H9 (cell line): ENCODE measurements around the gene LZIC. TPM values are rescaled to one million over a fixed set of nuclear protein-coding genes. Genes with fewer than 3 reads are reported as not detected.
A peak's percentile ranks its signal among the peaks of the same experiment; 100 is the strongest.

ENCODE experiments used
- DNase-seq: peaks from one replicate; pipeline ENCODE4 v3.0.0-alpha.2; 2017
- H2AFZ ChIP-seq: one replicate; pipeline ENCODE4 v1.6.1; 2013; ENCODE audit warnings: mild to moderate bottlenecking, low read length, control low read depth, moderate library complexity
- H2AK5ac ChIP-seq: 2 replicates; pipeline ENCODE4 v1.6.1; 2013; ENCODE audit warnings: low read length, control low read depth, mixed read lengths; ENCODE audit not compliant: insufficient read length
- H2BK120ac ChIP-seq: one replicate; pipeline ENCODE4 v1.6.1; 2013; ENCODE audit warnings: low read depth, mild to moderate bottlenecking, low read length, control low read depth, inconsistent platforms; ENCODE audit not compliant: poor library complexity, severe bottlenecking
- H2BK12ac ChIP-seq: 2 replicates; pipeline ENCODE4 v1.6.1; 2013; ENCODE audit warnings: low read length, control low read depth, mixed read lengths, low read depth; ENCODE audit not compliant: insufficient read length
- H2BK15ac ChIP-seq: 2 replicates; pipeline ENCODE4 v1.6.1; 2013; ENCODE audit warnings: low read depth, low read length, control low read depth
- H2BK20ac ChIP-seq: one replicate; pipeline ENCODE4 v1.6.1; 2013; ENCODE audit warnings: low read depth, mild to moderate bottlenecking, low read length, control low read depth, inconsistent platforms; ENCODE audit not compliant: poor library complexity, severe bottlenecking
- H2BK5ac ChIP-seq: 2 replicates; pipeline ENCODE4 v1.6.1; 2013; ENCODE audit warnings: low read length, control low read depth, mixed read lengths; ENCODE audit not compliant: insufficient read length
- H3K14ac ChIP-seq: 2 replicates; pipeline ENCODE4 v1.6.1; 2013; ENCODE audit warnings: low read length, control low read depth; ENCODE audit not compliant: insufficient read depth
- H3K18ac ChIP-seq: 2 replicates; pipeline ENCODE4 v1.6.1; 2013; ENCODE audit warnings: low read depth, mild to moderate bottlenecking, mixed read lengths, low read length, control low read depth; ENCODE audit not compliant: insufficient read length
- H3K23ac ChIP-seq: 2 replicates; pipeline ENCODE4 v1.6.1; 2013; ENCODE audit warnings: low read length, control low read depth, mixed read lengths, low read depth; ENCODE audit not compliant: insufficient read length
- H3K23me2 ChIP-seq: 2 replicates; pipeline ENCODE4 v1.6.1; 2013; ENCODE audit warnings: low read depth, mild to moderate bottlenecking, mixed read lengths, low read length, control low read depth; ENCODE audit not compliant: insufficient read length, poor library complexity, severe bottlenecking
- H3K27ac ChIP-seq: 2 replicates; pipeline ENCODE4 v1.5.1; 2013; ENCODE audit warnings: low read length, control low read depth, mixed read lengths, low read depth; ENCODE audit not compliant: insufficient read length
- H3K27me3 ChIP-seq: 2 replicates; pipeline ENCODE4 v1.6.1; 2013; ENCODE audit warnings: low read length, control low read depth, inconsistent platforms; ENCODE audit not compliant: insufficient read depth
- H3K4ac ChIP-seq: 2 replicates; pipeline ENCODE4 v1.6.1; 2013; ENCODE audit warnings: low read depth, mild to moderate bottlenecking, control low read depth, inconsistent platforms, low read length, moderate library complexity
- H3K4me1 ChIP-seq: 2 replicates; pipeline ENCODE4 v1.6.1; 2013; ENCODE audit warnings: low read length, control low read depth, inconsistent platforms; ENCODE audit not compliant: insufficient read depth
- H3K4me2 ChIP-seq: 2 replicates; pipeline ENCODE4 v1.6.1; 2013; ENCODE audit warnings: low read length, control low read depth, mixed read lengths; ENCODE audit not compliant: insufficient read length, insufficient read depth
- H3K56ac ChIP-seq: 2 replicates; pipeline ENCODE4 v1.6.1; 2013; ENCODE audit warnings: low read depth, mild to moderate bottlenecking, mixed read lengths, low read length, control low read depth; ENCODE audit not compliant: insufficient read length
- H3K79me1 ChIP-seq: 2 replicates; pipeline ENCODE4 v1.6.1; 2013; ENCODE audit warnings: low read depth, mild to moderate bottlenecking, moderate library complexity, low read length, control low read depth, inconsistent platforms; ENCODE audit not compliant: insufficient read depth, poor library complexity, severe bottlenecking
- H3K79me2 ChIP-seq: 2 replicates; pipeline ENCODE4 v1.6.1; 2013; ENCODE audit warnings: low read length, control low read depth, inconsistent platforms; ENCODE audit not compliant: insufficient read depth
- H3K9ac ChIP-seq: 2 replicates; pipeline ENCODE4 v1.6.1; 2013; ENCODE audit warnings: low read length, control low read depth, mixed read lengths; ENCODE audit not compliant: insufficient read length; ENCODE audit errors: extremely low read depth
- H3K9me3 ChIP-seq: one replicate; pipeline ENCODE4 v1.6.1; 2013; ENCODE audit warnings: low read depth, low read length, inconsistent platforms; ENCODE audit not compliant: control insufficient read depth
- H3T11ph ChIP-seq: one replicate; pipeline ENCODE4 v1.6.1; 2013; ENCODE audit warnings: mild to moderate bottlenecking, low read length, control low read depth, inconsistent platforms
- H4K20me1 ChIP-seq: one replicate; pipeline ENCODE4 v1.6.1; 2013; ENCODE audit not compliant: control insufficient read depth, insufficient read length, insufficient read depth
- H4K5ac ChIP-seq: 2 replicates; pipeline ENCODE4 v1.6.1; 2013; ENCODE audit warnings: low read depth, mild to moderate bottlenecking, mixed read lengths, low read length, control low read depth; ENCODE audit not compliant: insufficient read length
- H4K8ac ChIP-seq: replicated peaks from 2 replicates; pipeline ENCODE4 v1.6.1; 2013; ENCODE audit warnings: low read length, control low read depth, mixed read lengths, low read depth; ENCODE audit not compliant: insufficient read length
- H4K91ac ChIP-seq: 2 replicates; pipeline ENCODE4 v1.6.1; 2013; ENCODE audit warnings: low read depth, mild to moderate bottlenecking, moderate library complexity, mixed read lengths, low read length, control low read depth; ENCODE audit not compliant: insufficient read length
- H3K27ac Mint-ChIP-seq, 3 experiments: 2 replicates in 2 of 3; 3 replicates in 1 of 3; pipeline ENCODE4 v1.8.0; 2020 to 2021; ENCODE audit warnings: mixed read lengths in 3 of 3, mild to moderate bottlenecking in 1 of 3, moderate library complexity in 1 of 3
- H3K27me3 Mint-ChIP-seq: 2 replicates; pipeline ENCODE4 v1.8.0; 2021; ENCODE audit warnings: low read depth, mild to moderate bottlenecking, moderate library complexity, mixed read lengths
- H3K36me3 Mint-ChIP-seq, 3 experiments: 2 replicates in 2 of 3; 3 replicates in 1 of 3; pipeline ENCODE4 v1.8.0; 2020 to 2021; ENCODE audit warnings: low read depth in 3 of 3, mixed read lengths in 3 of 3; ENCODE audit not compliant: insufficient read depth in 1 of 3
- H3K4me1 Mint-ChIP-seq, 2 experiments: 2 replicates each; pipeline ENCODE4 v1.8.0; 2020; ENCODE audit warnings: mixed read lengths in 2 of 2
- H3K4me3 Mint-ChIP-seq, 2 experiments: 2 replicates in 1 of 2; 3 replicates in 1 of 2; pipeline ENCODE4 v1.8.0; 2020 to 2021; ENCODE audit warnings: mild to moderate bottlenecking in 2 of 2, mixed read lengths in 2 of 2, moderate library complexity in 1 of 2
- H3K9me3 Mint-ChIP-seq, 2 experiments: 2 replicates in 1 of 2; 3 replicates in 1 of 2; pipeline ENCODE4 v1.8.0; 2020; ENCODE audit warnings: mild to moderate bottlenecking in 2 of 2, mixed read lengths in 2 of 2, moderate library complexity in 1 of 2
- WGBS: extraction: QIAGEN DNeasy Blood & Tissue Kit; methylation state at CpG from one replicate; pipeline ENCODE4 v1.1.7; 2013; ENCODE audit warnings: missing lambda C conversion rate, low lambda C conversion rate, mixed read lengths; ENCODE audit not compliant: insufficient read length; ENCODE audit errors: extremely low coverage; 5-methylcytosine and 5-hydroxymethylcytosine counted together
- total RNA-seq: library from RNA; stranded (reverse); gene quantifications from 2 replicates; pipeline ENCODE4 v1.2.1, GENCODE V29; 2021
- TF ChIP-seq, protein P1 (sequence below): fragments of 200-600 bp; sonication (generic); conservative IDR thresholded peaks from 3 replicates; pipeline ENCODE4 v1.8.0; 2021; ENCODE audit warnings: antibody characterized with exemption, mild to moderate bottlenecking

The LZIC gene
- total RNA-seq, 1 experiment from 2014 or later = 22.9 TPM

- no peak overlapping the region for H2BK12ac ChIP-seq
- H3K9me3 ChIP-seq = no peaks in the 10 kb centered on the region
- DNase-seq = no peak
- H3K27ac Mint-ChIP-seq = peak overlapping the region; percentile 31 to 86 (median 35); a peak in 6 of 7 replicates
- H3K27me3 ChIP-seq = no peaks in the 10 kb centered on the region
- no peak overlapping the region for H2AFZ ChIP-seq
- H2AK5ac ChIP-seq = no peak overlapping the region
- no peak overlapping the region for H3K9ac ChIP-seq
- peaks cover 9% of the 10 kb centered on the region; the same call in 1 of the 2 replicates for H3K4me1 ChIP-seq
- H3K4me3 Mint-ChIP-seq = no peak overlapping the region
- H3K23me2 ChIP-seq = no peaks in the 10 kb centered on the region
- no peak overlapping the region for H3K56ac ChIP-seq
- no peak overlapping the region for H3K27ac ChIP-seq
- H3K9me3 Mint-ChIP-seq = no peaks in the 10 kb centered on the region; a peak in 1 of 5 replicates
- TF ChIP-seq, protein P1, sequence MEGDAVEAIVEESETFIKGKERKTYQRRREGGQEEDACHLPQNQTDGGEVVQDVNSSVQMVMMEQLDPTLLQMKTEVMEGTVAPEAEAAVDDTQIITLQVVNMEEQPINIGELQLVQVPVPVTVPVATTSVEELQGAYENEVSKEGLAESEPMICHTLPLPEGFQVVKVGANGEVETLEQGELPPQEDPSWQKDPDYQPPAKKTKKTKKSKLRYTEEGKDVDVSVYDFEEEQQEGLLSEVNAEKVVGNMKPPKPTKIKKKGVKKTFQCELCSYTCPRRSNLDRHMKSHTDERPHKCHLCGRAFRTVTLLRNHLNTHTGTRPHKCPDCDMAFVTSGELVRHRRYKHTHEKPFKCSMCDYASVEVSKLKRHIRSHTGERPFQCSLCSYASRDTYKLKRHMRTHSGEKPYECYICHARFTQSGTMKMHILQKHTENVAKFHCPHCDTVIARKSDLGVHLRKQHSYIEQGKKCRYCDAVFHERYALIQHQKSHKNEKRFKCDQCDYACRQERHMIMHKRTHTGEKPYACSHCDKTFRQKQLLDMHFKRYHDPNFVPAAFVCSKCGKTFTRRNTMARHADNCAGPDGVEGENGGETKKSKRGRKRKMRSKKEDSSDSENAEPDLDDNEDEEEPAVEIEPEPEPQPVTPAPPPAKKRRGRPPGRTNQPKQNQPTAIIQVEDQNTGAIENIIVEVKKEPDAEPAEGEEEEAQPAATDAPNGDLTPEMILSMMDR = no peak
- no peak overlapping the region for H4K8ac ChIP-seq
- H3K4me1 Mint-ChIP-seq = peaks cover 33% of the 10 kb centered on the region in 2 experiments
- no peak overlapping the region for H3T11ph ChIP-seq
- no peak overlapping the region for H4K5ac ChIP-seq
- no peak overlapping the region for H3K18ac ChIP-seq
- no peak overlapping the region for H3K23ac ChIP-seq
- no CpG with 5 or more reads among the region's 14 CpGs for WGBS
- no peak overlapping the region for H2BK15ac ChIP-seq
- no peaks in the 10 kb centered on the region for H3K27me3 Mint-ChIP-seq
- no peaks in the 10 kb centered on the region for H3K79me1 ChIP-seq
- no peak overlapping the region for H3K4me2 ChIP-seq
- H3K36me3 Mint-ChIP-seq = peaks cover 0 to 3% (median 0%) of the 10 kb centered on the region in 3 experiments; a peak in 2 of 7 replicates
- no peak overlapping the region for H2BK120ac ChIP-seq
- H2BK20ac ChIP-seq = no peak overlapping the region
- H4K20me1 ChIP-seq = no peaks in the 10 kb centered on the region
- H4K91ac ChIP-seq = no peak overlapping the region
- H3K14ac ChIP-seq = no peak overlapping the region
- no peak overlapping the region for H2BK5ac ChIP-seq
- H3K4ac ChIP-seq = no peak overlapping the region
- no peaks in the 10 kb centered on the region for H3K79me2 ChIP-seq
Measured at GRCh38 chr1:9892563-9893528, 50.3 kb downstream of the LZIC start.
